HCT116 (cell line): ENCODE results near the gene PRSS2. TPM values are rescaled to one million over a fixed set of nuclear protein-coding genes. Genes with fewer than 3 reads are reported as not detected.
"Not testable (repeated sequence)": the region's sequence is repeated elsewhere in the genome, so short reads cannot be mapped to it uniquely, and the experiment has no call there.

ENCODE experiments used
- ATAC-seq: fragments of 200-7000 bp; cut with Tn5 transposase; 2 replicates; pipeline ENCODE4 v1.9.1; 2020; ENCODE audit warnings: mild to moderate bottlenecking, moderate library complexity
- BruUV-seq: library from RNA; stranded (reverse); fragments of 400-500 nt; replicated peaks from 2 replicates; lab custom pipeline; 2021; lab: Mats Ljungman, UMichigan
- CTCF ChIA-PET: fragments of 300-600 bp; sonication (Branson Sonifier 250); formaldehyde crosslinking; loops from one replicate; lab custom pipeline; 2021; ENCODE audit warnings: antibody characterized with exemption; lab: Charles Lee
- POLR2A ChIA-PET: fragments of 300-600, 350-600 bp; sonication (Branson Sonifier 250); formaldehyde crosslinking; loops from one replicate; lab custom pipeline; 2021; ENCODE audit warnings: antibody characterized with exemption; lab: Charles Lee
- RAD21 ChIA-PET, 2 experiments: fragments of 300-600 bp; sonication (Branson Sonifier 250); formaldehyde crosslinking; loops; one replicate each; lab custom pipeline; 2023; ENCODE audit warnings: low total read pairs in 2 of 2; ENCODE audit not compliant: uncharacterized antibody in 2 of 2, unreplicated experiment in 2 of 2, low non-redundant PET in 1 of 2; lab: Charles Lee
- DNase-seq: peaks from one replicate; pipeline ENCODE4 v3.0.0-alpha.2; 2010; ENCODE audit warnings: low read depth, low spot score
- H2AFZ ChIP-seq: fragments of 200-600 bp; shearing (Covaris generic), sonication (generic); 2 replicates; pipeline ENCODE4 v1.6.1; 2017; ENCODE audit warnings: low read depth, mixed run types, mixed read lengths, antibody characterized with exemption, low read length; ENCODE audit not compliant: poor library complexity, severe bottlenecking
- H3K27ac ChIP-seq: 2 replicates; pipeline ENCODE4 v1.5.1; 2012; ENCODE audit warnings: low read depth, low read length
- H3K27me3 ChIP-seq: fragments of 200-600 bp; sonication (generic); 2 replicates; pipeline ENCODE4 v1.6.1; 2016; ENCODE audit warnings: mixed run types, low read length, mixed read lengths; ENCODE audit not compliant: insufficient read depth
- H3K36me3 ChIP-seq, 2 experiments: fragments of 200-500 bp in 1 of 2; fragments of 200-600 bp in 1 of 2; sonication (Bioruptor generic) in 1 of 2; sonication (generic) in 1 of 2; 2 replicates each; pipeline versions ENCODE4 v1.5.1 to v1.6.1; 2014 to 2016; ENCODE audit warnings: low read length in 2 of 2, inconsistent platforms in 1 of 2, mixed read lengths in 1 of 2, mixed run types in 1 of 2; ENCODE audit not compliant: insufficient read depth in 2 of 2, control insufficient read depth in 1 of 2
- H3K4me1 ChIP-seq, 2 experiments: fragments of 200-600 bp in 1 of 2; sonication (generic) in 1 of 2; 2 replicates each; pipeline versions ENCODE4 v1.5.1 to v1.6.1; 2012 to 2017; ENCODE audit warnings: low read length in 2 of 2, inconsistent platforms in 1 of 2, mild to moderate bottlenecking in 1 of 2, mixed read lengths in 1 of 2, mixed run types in 1 of 2, moderate library complexity in 1 of 2; ENCODE audit not compliant: insufficient read depth in 2 of 2, control insufficient read depth in 1 of 2
- H3K4me2 ChIP-seq: fragments of 200-600 bp; sonication (generic); 2 replicates; pipeline ENCODE4 v1.6.1; 2017; ENCODE audit warnings: mixed run types, low read length, mixed read lengths
- H3K4me3 ChIP-seq, 2 experiments: fragments of 200-600 bp in 1 of 2; sonication (generic) in 1 of 2; replicated peaks in 1 of 2; 2 replicates each; pipeline ENCODE4 v1.5.1; 2011 to 2016; ENCODE audit warnings: low read length in 2 of 2, control low read depth in 1 of 2, low read depth in 1 of 2, mild to moderate bottlenecking in 1 of 2, mixed read lengths in 1 of 2, mixed run types in 1 of 2
- H3K79me2 ChIP-seq: fragments of 200-600 bp; sonication (generic); 2 replicates; pipeline ENCODE4 v1.6.1; 2017; ENCODE audit warnings: mild to moderate bottlenecking, mixed run types, low read length, moderate library complexity, mixed read lengths; ENCODE audit not compliant: insufficient read depth
- H3K9ac ChIP-seq: fragments of 200-600 bp; sonication (generic); 2 replicates; pipeline ENCODE4 v1.6.1; 2016; ENCODE audit warnings: low read length, mixed read lengths
- H3K9me2 ChIP-seq: fragments of 200-600 bp; sonication (generic), shearing (Covaris generic); 2 replicates; pipeline ENCODE4 v1.6.1; 2017; ENCODE audit warnings: mixed run types, mild to moderate bottlenecking, moderate library complexity; ENCODE audit not compliant: insufficient read depth
- H3K9me3 ChIP-seq, 2 experiments: fragments of 200-500 bp in 1 of 2; fragments of 200-600 bp in 1 of 2; sonication (Bioruptor generic) in 1 of 2; sonication (generic) in 1 of 2; 2 replicates each; pipeline ENCODE4 v1.6.1; 2014 to 2017; ENCODE audit warnings: low read length in 2 of 2, mixed read lengths in 2 of 2, inconsistent platforms in 1 of 2, low read depth in 1 of 2, mild to moderate bottlenecking in 1 of 2, mixed run types in 1 of 2, moderate library complexity in 1 of 2; ENCODE audit not compliant: control insufficient read depth in 1 of 2, insufficient read depth in 1 of 2
- H4K20me1 ChIP-seq: fragments of 200-600 bp; sonication (generic), shearing (Covaris generic); 2 replicates; pipeline ENCODE4 v1.6.1; 2017; ENCODE audit warnings: mixed run types, mild to moderate bottlenecking, moderate library complexity; ENCODE audit not compliant: insufficient read depth
- CBX3 ChIP-seq: IDR thresholded peaks from 2 replicates; pipeline ENCODE4 v1.6.1; 2012; ENCODE audit warnings: low read depth
- CTCF ChIP-seq, 3 experiments: fragments of 200-600 bp in 1 of 3; sonication (generic) in 1 of 3; IDR thresholded peaks in 2 of 3; conservative IDR thresholded peaks in 1 of 3; 2 replicates each; pipeline ENCODE4 v1.5.1; 2012 to 2017; ENCODE audit warnings: low read depth in 2 of 3, low read length in 2 of 3, antibody characterized with exemption in 1 of 3, borderline replicate concordance in 1 of 3, control low read depth in 1 of 3, mild to moderate bottlenecking in 1 of 3, mixed read lengths in 1 of 3, mixed run types in 1 of 3, moderate library complexity in 1 of 3; ENCODE audit not compliant: insufficient read depth in 1 of 3
- ELF1 ChIP-seq: IDR thresholded peaks from 2 replicates; pipeline ENCODE4 v1.6.1; 2012; ENCODE audit warnings: low read depth, borderline replicate concordance
- JUND ChIP-seq: IDR thresholded peaks from 2 replicates; pipeline ENCODE4 v1.6.1; 2012
- MAX ChIP-seq: IDR thresholded peaks from 2 replicates; pipeline ENCODE4 v1.6.1; 2012
- SRF ChIP-seq: IDR thresholded peaks from 2 replicates; pipeline ENCODE4 v1.6.1; 2012; ENCODE audit warnings: low read depth
- TCF7L2 ChIP-seq: IDR thresholded peaks from 2 replicates; pipeline ENCODE4 v1.7.0; 2011; ENCODE audit warnings: borderline replicate concordance, inconsistent platforms; ENCODE audit not compliant: insufficient read depth, insufficient read length; ENCODE audit errors: extremely low read depth
- intact Hi-C: fragments of 100-400 bp; cut with micrococcal nuclease; formaldehyde crosslinking; loops from 2 replicates; pipeline ENCODE4 v1.10.0; 2022
- total RNA-seq: library from RNA; stranded (reverse); gene quantifications from one replicate; pipeline ENCODE4 v1.2.1, GENCODE V29; 2021; ENCODE audit not compliant: unreplicated experiment

Gene PRSS2
- total RNA-seq, 1 experiment from 2014 or later, result 36.8 TPM

- Histone ChIP-seq H3K9me2 (no peaks in the 10 kb centered on the region), H2AFZ (no peak overlapping the region)
- BruUV-seq, result no TSS peak
Measured at GRCh38 chr7:142754681-142755575, 15.8 kb upstream of the PRSS2 start.

GRCh38 chr7:142758312-142758711 lies 12.5 kb upstream of the PRSS2 start:
- H3K4me1 ChIP-seq, H3K4me2 ChIP-seq, H3K9me3 ChIP-seq, H3K79me2 ChIP-seq, H3K27ac ChIP-seq, H3K9me2 ChIP-seq, H2AFZ ChIP-seq, intact Hi-C loops, H3K4me3 ChIP-seq, POLR2A ChIA-PET, H3K36me3 ChIP-seq, H4K20me1 ChIP-seq, CTCF ChIA-PET, H3K9ac ChIP-seq, BruUV-seq, DNase-seq, RAD21 ChIA-PET, ATAC-seq: not testable (repeated sequence)
- H3K27me3 ChIP-seq, result peaks cover 27% of the 10 kb centered on the region

More at GRCh38 chr7:142754681-142755575, 15.8 kb upstream of the PRSS2 start:
- H3K9ac ChIP-seq, result no peak overlapping the region
- no peak for TF ChIP-seq JUND
- TF ChIP-seq TCF7L2, result no peak
- TF ChIP-seq CTCF (IDR thresholded peaks at IDR 0.05 in 2 of 3, conservative IDR thresholded peaks at IDR 0.05 in 1 of 3; ENCODE audit: borderline replicate concordance in 1 of 3, insufficient read depth in 1 of 3, low read depth in 2 of 3, low read length in 2 of 3), result no peak
- no peak for TF ChIP-seq SRF
- no peak for TF ChIP-seq MAX
- no peak for TF ChIP-seq CBX3
- TF ChIP-seq ELF1, result no peak
- no peak overlapping the region for H3K27ac ChIP-seq
- ATAC-seq (no peak), DNase-seq (no peak)
- H3K9me3 ChIP-seq, result no peaks in the 10 kb centered on the region
- no peaks in the 10 kb centered on the region for H4K20me1 ChIP-seq
- H3K36me3 ChIP-seq, result no peaks in the 10 kb centered on the region
- no peak overlapping the region for H3K4me2 ChIP-seq
- H3K27me3 ChIP-seq, result peaks cover 5% of the 10 kb centered on the region; the same call in 1 of the 2 replicates
- H3K4me3 ChIP-seq, result no peak overlapping the region
- no peaks in the 10 kb centered on the region for H3K4me1 ChIP-seq
- ChIA-PET CTCF (no interaction called here), RAD21 (no interaction called here), POLR2A (no interaction called here)
- intact Hi-C loops, result no loop called here
- H3K79me2 ChIP-seq, result no peaks in the 10 kb centered on the region
